GM12874 (cell line): ENCODE measurements around the gene KIAA1614.

Experiments
- CTCF ChIP-seq: IDR thresholded peaks from 2 replicates; pipeline ENCODE4 v1.5.1; 2011; ENCODE audit warnings: low read depth, mild to moderate bottlenecking, control low read depth, low read length, moderate library complexity; ENCODE audit not compliant: insufficient read depth

KIAA1614 gene

GRCh38 chr1:180971273-180971997 is 58.7 kb downstream of the KIAA1614 start:
- TF ChIP-seq CTCF, result no peak

DNA sequence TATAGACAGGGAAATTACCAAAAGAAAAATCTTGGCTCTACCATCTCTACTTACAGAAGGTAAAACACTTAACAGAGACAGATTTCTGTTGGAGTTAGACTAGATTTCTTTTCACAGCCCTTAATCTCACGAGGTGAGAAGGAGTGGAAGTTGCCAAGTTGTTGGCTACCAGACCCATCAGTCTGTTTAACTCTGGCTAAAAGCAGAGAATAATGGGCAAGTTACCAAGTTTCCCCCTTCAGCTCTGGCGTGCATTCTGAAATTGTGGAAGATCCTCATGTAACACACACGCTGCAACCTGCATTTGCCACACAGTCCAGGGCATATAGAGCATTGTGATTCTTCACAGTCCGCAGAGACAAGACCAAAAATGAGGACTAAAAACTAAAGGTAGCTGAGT is 60.7 kb downstream of the KIAA1614 start:
- TF ChIP-seq CTCF, result no peak

GRCh38 chr1:180974236-180974635 is 61.5 kb downstream of the KIAA1614 start:
- no peak for TF ChIP-seq CTCF

- TF ChIP-seq CTCF, result no peak
Observed at GRCh38 chr1:180975551-180975950, 62.9 kb downstream of the KIAA1614 start.

DNA sequence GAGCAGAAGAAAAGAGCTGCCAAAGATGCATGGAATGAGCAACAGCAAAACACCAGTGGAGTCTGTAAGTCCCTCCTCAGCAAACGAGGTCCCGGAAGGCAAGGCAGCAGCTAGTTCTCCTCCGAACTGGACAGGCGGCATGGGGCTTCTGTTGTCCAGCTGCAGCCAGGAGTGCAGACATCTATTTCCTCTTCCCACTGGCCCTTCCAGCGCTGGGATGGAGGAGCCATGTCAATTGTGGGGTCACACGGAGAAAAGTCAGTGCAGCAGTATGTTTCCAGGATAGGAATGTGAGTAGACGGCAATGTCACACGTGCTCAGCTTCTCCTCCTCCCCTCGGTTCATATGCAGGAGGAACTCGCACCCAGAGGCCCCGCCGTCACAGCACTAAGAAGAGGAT is 63.5 kb downstream of the KIAA1614 start:
- TF ChIP-seq CTCF, result no peak

DNA sequence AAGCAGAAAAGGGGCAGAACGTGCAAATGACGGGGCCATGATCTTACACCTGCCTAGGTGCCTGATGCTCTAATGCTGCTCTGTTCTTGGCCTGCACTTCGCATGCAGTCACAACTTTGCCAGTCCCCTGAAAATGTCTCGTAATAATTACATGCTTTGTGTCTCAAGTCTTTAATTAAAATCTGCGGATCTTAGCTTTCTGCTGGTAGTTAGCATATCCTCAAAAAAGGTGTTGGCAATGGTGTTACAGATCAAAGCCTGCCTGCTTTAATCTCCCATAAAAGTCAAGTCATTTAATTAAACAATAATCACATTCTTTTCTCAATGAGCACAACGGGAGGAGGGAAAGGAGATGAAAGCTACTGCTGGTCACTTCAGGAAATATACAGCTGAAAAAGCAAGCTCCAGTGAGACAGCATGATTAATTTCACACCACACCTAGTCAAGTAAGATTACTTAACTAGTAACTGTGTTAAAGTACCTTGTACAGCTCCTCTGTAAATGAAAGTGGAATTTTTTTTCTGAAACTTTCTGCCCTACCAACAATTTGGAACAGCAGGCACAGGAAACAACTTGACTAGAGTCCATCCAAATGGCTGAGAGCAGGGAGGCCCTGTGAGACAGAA is 64.1 kb downstream of the KIAA1614 start:
- TF ChIP-seq CTCF, result no peak

DNA sequence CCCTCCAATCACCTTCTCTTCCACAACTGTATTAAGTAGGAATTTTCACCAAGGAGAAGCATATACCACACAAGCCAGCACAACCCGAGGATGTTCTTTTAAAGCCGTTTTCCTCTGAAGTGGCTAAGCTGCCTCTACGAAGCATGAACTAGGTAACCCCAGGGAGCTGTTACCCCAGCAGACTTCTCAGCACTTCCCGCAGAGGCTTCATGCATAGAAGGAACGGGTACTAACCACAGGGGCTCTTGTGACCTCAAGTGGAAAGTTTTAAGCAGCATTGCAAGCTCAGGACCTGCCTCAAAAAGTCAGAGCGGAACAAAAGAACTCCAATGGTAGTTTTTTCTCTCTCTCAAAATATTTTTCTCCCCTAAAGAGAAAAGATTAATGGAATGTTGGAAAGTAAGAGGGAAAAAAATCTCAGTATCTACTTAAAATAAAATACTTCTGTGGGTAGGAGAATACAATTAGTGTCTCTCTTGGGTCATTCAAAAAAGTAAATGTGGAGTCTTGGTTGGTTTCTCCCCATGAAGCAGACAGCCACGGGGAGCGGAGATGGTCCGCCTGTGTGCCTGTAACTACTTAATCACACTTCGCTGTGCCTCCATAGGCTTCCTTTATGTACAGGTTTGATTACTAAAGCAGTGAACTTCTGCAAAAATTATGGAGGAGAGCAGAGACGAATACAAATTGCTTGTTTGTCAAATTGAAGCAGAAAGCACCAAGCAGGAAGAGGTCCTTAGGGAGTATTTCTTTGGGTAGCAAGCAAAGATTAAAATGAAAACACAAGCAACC is 69.1 kb downstream of the KIAA1614 start:
- TF ChIP-seq CTCF, result no peak
